ENCODE results near the gene KIF3B.
"Not testable (repeated sequence)": the region's sequence is repeated elsewhere in the genome, so short reads cannot be mapped to it uniquely, and the experiment has no call there.

KIF3B gene

GRCh38 chr20:32277361-32278198 is at the start of gene KIF3B:
Gene KIF3B (plus strand): TSS chr20:32277651. CDS start chr20:32309778, 32,127 bp downstream.
- peak; percentile 88 for DNase-seq

DNA sequence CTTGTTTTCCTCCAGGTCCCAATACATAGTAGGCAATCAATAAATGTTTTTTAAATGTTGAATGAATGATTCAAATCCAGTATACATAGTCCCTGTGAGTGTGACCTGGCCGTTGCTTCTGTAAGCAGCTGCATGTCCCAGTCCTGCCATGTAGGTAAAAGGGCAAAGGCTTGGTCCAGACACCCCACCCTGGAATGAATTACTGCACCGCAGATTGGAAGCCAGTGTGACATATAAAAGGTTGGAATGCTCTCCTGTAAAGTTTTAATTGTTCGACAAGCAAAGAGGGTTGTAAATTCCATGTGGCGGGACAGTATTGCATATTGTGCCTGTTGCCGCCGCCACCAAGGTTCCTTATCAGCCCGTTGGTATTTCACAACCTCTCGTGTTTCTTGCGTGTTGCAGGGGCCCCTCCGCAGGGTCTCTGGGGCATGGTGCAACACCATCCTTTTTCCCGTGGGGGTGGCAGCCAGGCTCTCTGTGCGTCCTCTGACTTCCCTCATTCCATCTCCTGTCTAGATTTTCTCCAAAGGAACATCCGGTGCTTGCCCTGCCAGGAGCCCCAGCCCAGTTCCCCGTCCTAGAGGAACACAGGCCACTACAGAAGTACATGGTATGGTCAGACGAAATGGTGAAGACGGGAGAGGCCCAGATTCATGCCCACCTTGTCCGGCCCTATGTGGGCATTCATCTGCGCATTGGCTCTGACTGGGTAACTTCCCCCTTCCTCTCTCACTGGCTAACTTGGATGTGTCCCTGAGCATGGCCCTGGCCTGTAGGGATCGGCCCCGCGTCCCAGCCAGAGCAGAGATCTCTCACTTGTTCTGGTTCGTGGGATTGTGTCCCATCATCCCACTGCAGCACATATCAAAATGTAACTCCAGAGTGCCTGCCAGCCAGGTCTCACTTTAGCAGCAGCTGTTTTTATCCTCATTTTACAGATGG is 49.4 kb upstream of the KIF3B start:
- no peak for DNase-seq

- DNase-seq, result no peak
These were observed 48.2 kb upstream of the KIF3B start for GRCh38 chr20:32229251-32229747.

DNA sequence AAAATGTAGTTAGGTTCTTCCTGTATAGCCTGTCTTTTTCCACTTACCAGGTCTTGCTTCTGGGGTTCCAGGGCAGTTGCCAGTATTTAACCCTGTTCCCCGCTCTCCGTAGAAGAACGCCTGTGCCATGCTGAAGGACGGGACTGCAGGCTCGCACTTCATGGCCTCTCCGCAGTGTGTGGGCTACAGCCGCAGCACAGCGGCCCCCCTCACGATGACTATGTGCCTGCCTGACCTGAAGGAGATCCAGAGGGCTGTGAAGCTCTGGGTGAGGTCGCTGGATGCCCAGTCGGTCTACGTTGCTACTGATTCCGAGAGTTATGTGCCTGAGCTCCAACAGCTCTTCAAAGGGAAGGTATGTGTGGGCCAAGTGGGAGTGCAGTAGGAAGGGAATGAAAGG is 46.7 kb upstream of the KIF3B start:
- DNase-seq, result no peak

DNA sequence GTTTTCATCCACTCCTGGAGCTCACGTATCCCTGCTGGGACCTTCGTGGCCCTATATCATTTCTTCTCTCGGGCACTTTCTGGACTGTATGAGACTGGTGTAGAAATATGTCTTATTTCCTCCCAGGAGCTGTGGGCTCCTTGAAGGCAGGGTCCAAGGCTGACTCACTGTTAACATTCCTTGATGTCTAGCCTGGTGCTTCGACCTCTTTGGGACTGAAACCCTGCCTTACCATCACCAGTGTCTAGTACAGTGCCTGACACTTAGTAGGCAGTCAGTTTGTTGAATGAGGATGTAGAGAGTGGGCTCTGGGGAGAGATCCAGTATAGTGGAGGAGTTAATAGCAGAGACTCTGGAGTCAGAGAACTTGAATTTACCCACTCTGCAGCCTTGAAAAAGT is 46.2 kb upstream of the KIF3B start:
- DNase-seq, result no peak

DNA sequence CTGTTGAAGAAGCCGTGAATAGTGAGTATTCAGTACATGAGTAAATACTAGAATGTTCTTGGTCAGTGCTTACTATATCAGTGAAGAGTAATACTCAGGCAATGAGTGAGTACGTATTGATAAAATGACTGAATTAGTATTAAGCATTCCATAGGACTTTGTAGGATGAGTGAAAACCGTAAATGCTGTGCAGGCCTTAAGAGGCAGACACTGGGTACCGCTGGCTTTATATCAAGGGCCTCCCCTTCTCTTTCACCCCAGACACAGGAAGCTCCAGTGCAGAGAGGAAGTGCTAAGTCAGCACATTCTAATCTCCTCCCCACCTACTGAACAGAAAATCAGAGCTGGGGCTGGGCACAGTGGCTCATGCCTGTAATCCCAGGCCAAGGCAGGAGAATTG is 45.6 kb upstream of the KIF3B start:
- no peak for DNase-seq

- DNase-seq, result no peak
These were observed 45.0 kb upstream of the KIF3B start for GRCh38 chr20:32232326-32232886.

DNA sequence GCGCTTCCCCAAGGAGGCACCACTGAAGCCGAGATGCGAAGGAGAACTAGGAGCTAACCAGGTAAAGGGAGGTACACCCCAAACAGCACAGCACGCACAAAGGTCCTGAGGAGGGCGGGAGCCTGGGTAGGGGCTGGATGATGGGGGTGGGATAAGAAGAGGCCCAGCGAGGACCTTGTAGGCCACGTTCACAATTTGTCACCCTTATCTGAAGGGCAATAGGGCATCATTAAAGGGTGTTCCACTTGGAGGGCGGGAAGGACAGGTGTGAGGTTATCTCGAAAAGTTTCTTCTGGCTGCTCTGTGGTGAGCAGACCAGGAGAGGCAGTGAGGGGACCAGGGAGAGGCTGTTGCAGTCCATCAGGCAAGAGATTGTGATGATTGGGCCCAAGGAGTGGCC is 44.2 kb upstream of the KIF3B start:
- DNase-seq, result no peak

DNA sequence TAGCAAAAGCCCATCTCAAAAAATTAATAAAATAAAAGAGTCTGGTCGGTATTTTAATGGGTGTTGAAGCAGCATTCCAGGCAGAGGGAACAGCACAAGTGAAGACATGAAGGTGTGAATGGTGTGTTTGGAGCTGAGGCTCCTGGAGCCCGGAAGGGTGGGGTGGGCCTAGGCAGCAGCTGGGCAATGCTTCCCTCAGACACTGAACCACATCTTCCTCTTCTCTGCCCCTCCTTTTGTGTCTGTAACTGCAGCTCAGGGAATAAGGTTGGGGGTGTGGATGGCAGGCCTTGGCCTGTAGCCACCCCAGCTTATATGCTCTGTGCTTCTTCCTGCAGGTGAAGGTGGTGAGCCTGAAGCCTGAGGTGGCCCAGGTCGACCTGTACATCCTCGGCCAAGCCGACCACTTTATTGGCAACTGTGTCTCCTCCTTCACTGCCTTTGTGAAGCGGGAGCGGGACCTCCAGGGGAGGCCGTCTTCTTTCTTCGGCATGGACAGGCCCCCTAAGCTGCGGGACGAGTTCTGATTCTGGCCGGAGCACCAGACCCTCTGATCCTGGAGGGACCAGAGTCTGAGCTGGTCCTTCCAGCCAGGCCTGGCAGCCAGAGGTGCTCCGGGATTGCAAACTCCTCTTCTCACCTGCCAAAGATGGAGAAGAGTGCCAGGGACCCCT is 43.2 kb upstream of the KIF3B start:
- no peak for DNase-seq

- DNase-seq, result no peak
These were observed 42.0 kb upstream of the KIF3B start for GRCh38 chr20:32235331-32236047.

DNA sequence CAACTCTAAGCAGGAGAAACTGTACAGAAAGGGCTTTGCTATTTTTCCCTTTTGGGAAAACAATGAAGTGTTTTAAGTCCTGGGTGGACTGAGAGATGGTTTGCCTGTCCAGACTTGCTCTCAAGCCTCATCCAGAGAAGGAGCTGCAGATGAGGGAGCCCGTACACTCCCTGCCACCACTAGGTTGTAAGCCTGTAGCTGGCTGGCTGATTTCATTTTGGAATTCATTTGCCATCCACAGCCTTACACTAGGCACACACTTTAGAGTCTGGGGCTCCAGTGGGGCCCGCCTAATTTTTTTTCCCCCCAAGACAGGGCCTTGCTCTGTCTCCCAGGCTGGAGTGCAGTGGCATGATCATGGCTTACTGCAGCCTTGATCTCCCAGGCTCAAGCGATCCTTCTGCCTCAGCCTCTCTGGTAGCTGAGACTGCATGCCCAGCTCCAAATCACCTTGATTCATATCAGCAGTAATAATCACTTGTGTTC is 41.4 kb upstream of the KIF3B start:
- DNase-seq, result no peak

GRCh38 chr20:32236819-32237218 is 40.6 kb upstream of the KIF3B start:
- DNase-seq, result no peak

DNA sequence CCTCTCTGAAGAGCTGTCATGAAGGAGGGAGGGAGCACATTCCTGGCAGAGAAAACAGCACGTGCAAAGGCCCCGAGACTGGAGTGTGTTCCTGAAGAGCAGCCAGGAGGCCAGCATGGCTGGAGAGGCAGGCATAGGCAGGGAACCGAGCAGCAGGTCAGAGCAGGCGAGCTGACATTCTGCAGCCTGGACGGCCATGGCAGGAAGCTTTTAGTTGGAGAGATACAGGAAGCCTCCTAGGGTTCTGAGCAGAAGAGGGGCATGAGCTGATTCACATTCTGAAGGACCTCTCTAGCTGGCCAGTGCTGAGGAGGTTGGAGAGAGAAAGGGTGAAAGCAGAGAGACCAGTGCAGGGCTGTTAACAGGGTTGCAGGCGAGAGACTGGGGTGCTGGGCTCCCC is 40.0 kb upstream of the KIF3B start:
- no peak for DNase-seq

- no peak for DNase-seq
These were observed 38.7 kb upstream of the KIF3B start for GRCh38 chr20:32238483-32239425.

DNA sequence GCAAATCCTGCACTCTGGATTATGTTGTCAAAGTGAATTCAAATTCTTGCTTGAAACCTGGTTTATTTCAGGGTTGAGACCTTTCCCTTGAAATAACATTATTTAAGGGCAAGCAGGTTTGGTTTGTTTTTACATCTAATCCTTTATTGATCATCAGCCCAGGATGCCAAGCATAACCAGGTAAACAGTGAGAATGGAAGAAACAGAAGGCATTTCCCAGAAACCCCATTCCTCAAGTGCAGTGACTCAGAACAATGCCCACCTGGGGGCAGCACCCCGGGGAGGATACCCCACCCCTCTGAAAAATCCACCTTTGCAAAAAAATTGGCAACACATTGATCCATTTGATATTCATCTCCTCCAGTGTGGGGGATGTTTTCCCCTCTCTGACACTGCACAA is 37.2 kb upstream of the KIF3B start:
- no peak for DNase-seq

- no peak for DNase-seq
These were observed 35.6 kb upstream of the KIF3B start for GRCh38 chr20:32241807-32242206.

GRCh38 chr20:32244150-32244823 is 33.2 kb upstream of the KIF3B start:
- no peak for DNase-seq

- DNase-seq, result no peak
These were observed 32.5 kb upstream of the KIF3B start for GRCh38 chr20:32244959-32245358.

- not testable (repeated sequence) for DNase-seq
These were observed 31.2 kb upstream of the KIF3B start for GRCh38 chr20:32246208-32246607.

GRCh38 chr20:32248043-32248442 is 29.4 kb upstream of the KIF3B start:
- DNase-seq, result no peak
